ENCODE data around the gene APOB. TPM values are rescaled to one million over a fixed set of nuclear protein-coding genes. Genes with fewer than 3 reads are reported as not detected.

Gene APOB
- total and polyA plus RNA-seq, 2 of the 13 experiments (the other 11 are each of a cell fraction or from before 2014, with no cell fraction given): 1,569 to 2,515 TPM

GRCh38 chr2:21036708-21037670, 6.9 kb downstream of the APOB start (continued):
- TF ChIP-seq THAP9 (CRISPR knock-in tag; IDR thresholded peaks at IDR 0.05; ENCODE audit: borderline replicate concordance): no peak; the same call in 1 of the 2 replicates
- TF ChIP-seq CHD2 (IDR thresholded peaks at IDR 0.05; ENCODE audit: low read depth, low read length): 0 out of 2 replicates have a peak, but pooled peaks have one; percentile 37
- TF ChIP-seq ZNF83 (CRISPR knock-in tag; IDR thresholded peaks at IDR 0.05; ENCODE audit: borderline replicate concordance): 0 out of 2 replicates have a peak, but pooled peaks have one; percentile 13
- 0 out of 2 replicates have a peak, but pooled peaks have one; percentile 17 for TF ChIP-seq ZNF468 (CRISPR knock-in tag; IDR thresholded peaks at IDR 0.05)
- no peak for TF ChIP-seq ESRRA (CRISPR knock-in tag; IDR thresholded peaks at IDR 0.05; ENCODE audit: low read depth)
- TF ChIP-seq CENPX (CRISPR knock-in tag; IDR thresholded peaks at IDR 0.05): no peak
- 0 out of 2 replicates have a peak, but pooled peaks have one; percentile 7 for TF ChIP-seq ZNF512 (CRISPR knock-in tag; IDR thresholded peaks at IDR 0.05)
- TF ChIP-seq SSRP1 (CRISPR knock-in tag; IDR thresholded peaks at IDR 0.05): peak; percentile 66; the same call in 1 of the 2 replicates
- peak; percentile 65; the same call in 1 of the 2 replicates for TF ChIP-seq ZNF547 (CRISPR knock-in tag; IDR thresholded peaks at IDR 0.05)
- 0 out of 2 replicates have a peak, but pooled peaks have one; percentile 26 for TF ChIP-seq ZNF770 (CRISPR knock-in tag; IDR thresholded peaks at IDR 0.05)
- TF ChIP-seq TBL1XR1 (IDR thresholded peaks at IDR 0.05; ENCODE audit: borderline replicate concordance, low read length, partially characterized antibody): no peak
- no peak for TF ChIP-seq TBX3 (IDR thresholded peaks at IDR 0.05; ENCODE audit: borderline replicate concordance)
- TF ChIP-seq ZBTB43 (CRISPR knock-in tag; conservative IDR thresholded peaks at IDR 0.05): no peak
- TF ChIP-seq MAFG (CRISPR knock-in tag; IDR thresholded peaks at IDR 0.05): no peak
- no peak for TF ChIP-seq PHF21A (CRISPR knock-in tag; IDR thresholded peaks at IDR 0.05)
- TF ChIP-seq MTF1 (CRISPR knock-in tag; IDR thresholded peaks at IDR 0.05): no peak
- TF ChIP-seq FOXO4 (CRISPR knock-in tag; conservative IDR thresholded peaks at IDR 0.05): 0 out of 2 replicates have a peak, but pooled peaks have one; percentile 82
- TF ChIP-seq ZNF101 (CRISPR knock-in tag; IDR thresholded peaks at IDR 0.05; ENCODE audit: borderline replicate concordance, low read depth): no peak

Data from HepG2 (cell line).